ENCODE measurements around the gene IMMP2L.

DNA sequence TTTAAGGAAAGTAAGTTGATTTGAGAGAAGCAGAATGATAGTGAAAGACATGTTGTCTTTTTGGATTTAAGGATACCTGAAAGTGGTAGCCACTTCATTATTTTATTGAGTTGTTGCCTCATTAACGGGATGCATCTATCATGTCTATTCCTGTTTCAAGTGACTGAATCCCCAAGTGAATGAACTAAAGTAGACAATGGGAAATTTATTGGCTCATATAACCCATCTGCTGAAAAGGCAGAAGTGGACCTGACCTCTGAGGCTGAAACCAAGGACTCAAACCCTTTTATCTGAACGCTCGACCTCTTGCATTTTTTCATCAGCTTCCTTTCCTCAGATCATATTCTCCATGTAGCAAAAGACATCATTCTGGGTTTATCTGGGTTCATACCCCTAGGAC, 937.0 kb downstream of the IMMP2L start:
- TF ChIP-seq, protein P1, sequence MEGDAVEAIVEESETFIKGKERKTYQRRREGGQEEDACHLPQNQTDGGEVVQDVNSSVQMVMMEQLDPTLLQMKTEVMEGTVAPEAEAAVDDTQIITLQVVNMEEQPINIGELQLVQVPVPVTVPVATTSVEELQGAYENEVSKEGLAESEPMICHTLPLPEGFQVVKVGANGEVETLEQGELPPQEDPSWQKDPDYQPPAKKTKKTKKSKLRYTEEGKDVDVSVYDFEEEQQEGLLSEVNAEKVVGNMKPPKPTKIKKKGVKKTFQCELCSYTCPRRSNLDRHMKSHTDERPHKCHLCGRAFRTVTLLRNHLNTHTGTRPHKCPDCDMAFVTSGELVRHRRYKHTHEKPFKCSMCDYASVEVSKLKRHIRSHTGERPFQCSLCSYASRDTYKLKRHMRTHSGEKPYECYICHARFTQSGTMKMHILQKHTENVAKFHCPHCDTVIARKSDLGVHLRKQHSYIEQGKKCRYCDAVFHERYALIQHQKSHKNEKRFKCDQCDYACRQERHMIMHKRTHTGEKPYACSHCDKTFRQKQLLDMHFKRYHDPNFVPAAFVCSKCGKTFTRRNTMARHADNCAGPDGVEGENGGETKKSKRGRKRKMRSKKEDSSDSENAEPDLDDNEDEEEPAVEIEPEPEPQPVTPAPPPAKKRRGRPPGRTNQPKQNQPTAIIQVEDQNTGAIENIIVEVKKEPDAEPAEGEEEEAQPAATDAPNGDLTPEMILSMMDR (conservative IDR thresholded peaks at IDR 0.05) = no peak
- TF ChIP-seq ZFX (IDR thresholded peaks at IDR 0.05) = no peak

Data from C4-2B (cell line).